Caco-2 (cell line): ENCODE results near the gene ZNF573. TPM values are rescaled to one million over a fixed set of nuclear protein-coding genes. Genes with fewer than 3 reads are reported as not detected.
A peak's percentile ranks its signal among the peaks of the same experiment; 100 is the strongest.
"Not testable (repeated sequence)": the region's sequence is repeated elsewhere in the genome, so short reads cannot be mapped to it uniquely, and the experiment has no call there.

Experiments
- Bru-seq: library from RNA; stranded (reverse); fragments of 400-500 nt; gene quantifications from one replicate; lab custom pipeline; 2021; lab: Mats Ljungman, UMichigan
- BruChase-seq, 2 experiments: library from RNA; stranded (reverse); fragments of 400-500 nt; gene quantifications; one replicate each; lab custom pipeline; 2021; lab: Mats Ljungman, UMichigan
- BruUV-seq: library from RNA; stranded (reverse); fragments of 400-500 nt; replicated peaks from 2 replicates; lab custom pipeline; 2021; lab: Mats Ljungman, UMichigan
- CTCF ChIA-PET: fragments of 300-600 bp; sonication (Branson Sonifier 250); formaldehyde crosslinking; loops from one replicate; lab custom pipeline; 2022; ENCODE audit warnings: antibody characterized with exemption; lab: Charles Lee
- POLR2A ChIA-PET: fragments of 300-600 bp; sonication (Branson Sonifier 250); formaldehyde crosslinking; loops from one replicate; lab custom pipeline; 2022; ENCODE audit warnings: antibody characterized with exemption; lab: Charles Lee
- DNase-seq, 2 experiments: peaks; one replicate each; pipeline versions ENCODE4 v3.0.0 to v3.0.0-alpha.2; 2020 to 2022
- H3K27me3 ChIP-seq: replicated peaks from 2 replicates; pipeline ENCODE4 v1.6.0; 2011; ENCODE audit warnings: low read length; ENCODE audit not compliant: control insufficient read depth, insufficient read depth
- H3K36me3 ChIP-seq: 2 replicates; pipeline ENCODE4 v1.5.1; 2011; ENCODE audit warnings: low read length; ENCODE audit not compliant: control insufficient read depth, insufficient read depth
- H3K4me1 ChIP-seq: fragments of 250-450 bp; sonication (Bioruptor Pico); 2 replicates; pipeline ENCODE4 v1.5.1; 2020; ENCODE audit warnings: mild to moderate bottlenecking
- H3K4me3 ChIP-seq: 2 replicates; pipeline ENCODE4 v1.5.1; 2011; ENCODE audit warnings: low read depth, mild to moderate bottlenecking, control low read depth, low read length
- H3K9me3 ChIP-seq: fragments of 250-450 bp; sonication (Bioruptor Pico); 2 replicates; pipeline ENCODE4 v1.5.1; 2020; ENCODE audit warnings: mild to moderate bottlenecking, moderate library complexity
- H3K27ac Mint-ChIP-seq: one replicate; pipeline ENCODE4 v1.8.0; 2022; ENCODE audit warnings: mixed read lengths; ENCODE audit not compliant: unreplicated experiment
- H3K27me3 Mint-ChIP-seq: one replicate; pipeline ENCODE4 v1.8.0; 2022; ENCODE audit warnings: mixed read lengths; ENCODE audit not compliant: insufficient read depth, unreplicated experiment
- H3K36me3 Mint-ChIP-seq: one replicate; pipeline ENCODE4 v1.8.0; 2022; ENCODE audit warnings: mild to moderate bottlenecking, mixed read lengths; ENCODE audit not compliant: insufficient read depth, unreplicated experiment
- H3K4me1 Mint-ChIP-seq: one replicate; pipeline ENCODE4 v1.8.0; 2022; ENCODE audit warnings: low read depth, mixed read lengths; ENCODE audit not compliant: unreplicated experiment
- H3K4me3 Mint-ChIP-seq: one replicate; pipeline ENCODE4 v1.8.0; 2022; ENCODE audit warnings: mild to moderate bottlenecking, moderate library complexity, mixed read lengths; ENCODE audit not compliant: unreplicated experiment
- H3K9me3 Mint-ChIP-seq: one replicate; pipeline ENCODE4 v1.8.0; 2022; ENCODE audit warnings: mixed read lengths; ENCODE audit not compliant: unreplicated experiment
- intact Hi-C: fragments of 100-400 bp; cut with micrococcal nuclease; formaldehyde crosslinking; loops from one replicate; pipeline ENCODE4 v1.10.0; 2022; ENCODE audit not compliant: unreplicated experiment
- long read RNA-seq: library from polyadenylated mRNA; stranded (forward); transcript quantifications from one replicate; pipeline ENCODE4 v2.0.0, GENCODE V29; 2022
- total RNA-seq: library from RNA; stranded (reverse); gene quantifications from 2 replicates; pipeline ENCODE4 v1.2.3, GENCODE V29; 2022
- TF ChIP-seq, protein P1 (sequence below), 2 experiments: fragments of 200-600 bp in 1 of 2; IDR thresholded peaks; 1 replicate in 1 of 2; 2 replicates in 1 of 2; pipeline versions ENCODE4 v1.5.1 to v1.8.0; 2011 to 2022; ENCODE audit warnings: antibody characterized with exemption in 1 of 2, control low read depth in 1 of 2, inconsistent platforms in 1 of 2, low read depth in 1 of 2, low read length in 1 of 2, mild to moderate bottlenecking in 1 of 2, moderate library complexity in 1 of 2; ENCODE audit not compliant: insufficient read depth in 1 of 2, severe bottlenecking in 1 of 2, unreplicated experiment in 1 of 2

The ZNF573 gene
- 6.9 and 9.1 TPM in 2 replicates for total RNA-seq
- Bru-seq, nascent RNA = percentile 54 among the genes with signal in this experiment
- BruChase-seq, experiment 1, labeled RNA remaining after a 2-hour chase = percentile 56 among the genes with signal in this experiment
- BruChase-seq, experiment 2, labeled RNA remaining after a 6-hour chase = percentile 52 among the genes with signal in this experiment
- long read RNA-seq, partial matches to known transcripts = 0 of 2 reads
- long read RNA-seq, other reads (novel, unspliced or antisense) = 1 of 2 reads

DNA sequence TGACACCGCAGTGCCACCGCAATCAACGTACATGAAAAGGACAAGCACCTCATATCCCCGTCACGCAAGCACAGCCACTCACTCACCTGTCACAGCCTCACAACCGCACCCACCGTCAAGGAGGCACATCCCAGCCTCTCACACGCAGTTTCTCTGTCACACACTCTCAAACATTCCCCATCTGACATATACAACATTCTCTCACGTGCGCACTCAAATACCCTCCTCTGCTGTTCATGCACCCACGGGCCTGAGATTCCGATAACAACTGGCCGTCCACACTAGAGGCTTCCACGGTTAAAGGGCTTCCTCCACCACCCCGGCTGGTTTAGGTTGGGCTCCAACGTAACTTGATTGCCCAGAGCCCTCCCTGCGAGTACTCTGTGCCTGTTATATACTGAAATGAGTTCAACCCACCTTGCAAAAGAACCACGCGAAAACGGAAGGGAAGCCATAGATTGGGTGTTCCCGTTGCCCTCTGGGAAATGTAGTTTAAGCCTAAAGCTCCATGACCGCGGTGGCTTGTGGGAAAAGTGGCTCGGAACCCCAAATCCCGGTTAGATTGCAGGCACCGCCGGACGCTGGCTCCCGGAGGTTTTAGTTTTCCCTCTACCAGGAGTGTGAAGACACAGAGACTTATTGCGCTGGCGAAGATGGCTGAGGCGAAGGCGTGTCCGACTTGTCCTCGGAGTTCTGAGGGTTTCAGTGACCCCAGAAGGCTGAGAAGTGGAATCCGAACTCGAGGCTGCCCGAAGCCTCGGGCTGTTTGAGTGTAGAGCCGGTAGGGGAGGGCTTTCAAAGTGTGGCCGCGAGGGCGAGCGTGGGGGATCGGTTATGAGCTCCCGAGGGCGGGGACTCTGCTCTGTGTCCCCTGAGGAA lies at the start of gene ZNF573:
TSS of gene ZNF573 (minus strand) at position 460 of the 879 bp plus-strand sequence. CDS start 5,857 bp downstream, outside the sequence.
- H3K36me3 ChIP-seq = no peaks in the 10 kb centered on the region
- H3K4me1 Mint-ChIP-seq = peaks cover 7% of the 10 kb centered on the region

DNA sequence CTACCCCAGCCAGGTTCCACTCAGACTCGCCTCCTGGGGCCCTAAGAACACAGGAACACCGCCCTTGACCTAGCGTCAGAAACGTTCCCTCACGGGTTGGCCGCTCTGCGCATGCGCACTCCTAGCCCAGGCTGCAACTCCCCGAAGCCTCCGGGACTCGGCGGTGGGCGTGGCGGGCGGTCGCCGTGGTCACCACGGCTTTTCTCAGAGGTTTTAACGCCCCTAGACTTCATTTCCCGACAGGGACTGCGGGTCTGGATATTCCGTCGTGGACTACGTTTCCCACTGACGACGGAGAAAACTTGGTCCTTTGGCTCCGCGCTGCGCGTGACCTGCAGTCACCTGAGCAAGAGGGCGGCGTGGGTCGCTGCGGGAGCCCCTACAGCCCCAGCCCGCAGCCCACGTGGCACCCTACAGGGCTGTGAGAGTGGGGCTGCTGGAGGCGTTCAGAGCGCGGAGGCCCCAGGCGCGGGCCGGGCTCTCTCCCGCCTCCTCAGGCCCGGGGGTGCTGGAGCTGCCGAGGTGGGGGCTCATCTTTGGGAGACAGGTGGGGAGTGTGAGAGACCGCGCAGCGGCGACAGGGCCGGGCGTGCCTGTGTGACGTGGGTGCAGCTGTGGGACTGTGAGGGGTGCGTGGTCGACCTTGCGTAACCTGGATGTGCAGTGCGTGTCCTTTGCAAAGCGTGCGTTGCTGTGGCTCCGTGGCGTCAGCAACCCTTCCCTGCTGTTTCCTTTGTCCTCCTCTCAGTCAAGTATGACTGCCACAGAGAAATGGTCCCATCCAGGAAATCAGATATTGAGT lies 38.0 kb upstream of the ZNF573 start:
- no peaks in the 10 kb centered on the region for H3K36me3 Mint-ChIP-seq
- intact Hi-C loops = no loop called here
- no peak for DNase-seq

More for the DNA sequence above, at the start of gene ZNF573:
- Mint-ChIP-seq H3K27me3 (no peaks in the 10 kb centered on the region), H3K4me3 (peak within 1 kb of the TSS; percentile 92), H3K36me3 (peaks cover 11% of the 10 kb centered on the region), H3K9me3 (peaks cover 15% of the 10 kb centered on the region), H3K27ac (peak within 1 kb of the TSS; percentile 97)
- no peaks in the 10 kb centered on the region for H3K4me1 ChIP-seq
- DNase-seq = peak; percentile 86 to 90
- ChIA-PET CTCF (interaction anchor here (1.2 to 1.3 kb wide), 2 partner anchors 60 to 126 kb away, joined by 5 read pairs; partner anchors contain the start of genes WDR87 and ZNF607), POLR2A (interaction anchor here (0.6 to 1.5 kb wide), 5 partner anchors 60 to 701 kb away, joined by 3 to 9 read pairs (median 5); partner anchors contain the start of genes SIPA1L3, WDR87, ZNF420 and ZNF607)
- TF ChIP-seq, protein P1, sequence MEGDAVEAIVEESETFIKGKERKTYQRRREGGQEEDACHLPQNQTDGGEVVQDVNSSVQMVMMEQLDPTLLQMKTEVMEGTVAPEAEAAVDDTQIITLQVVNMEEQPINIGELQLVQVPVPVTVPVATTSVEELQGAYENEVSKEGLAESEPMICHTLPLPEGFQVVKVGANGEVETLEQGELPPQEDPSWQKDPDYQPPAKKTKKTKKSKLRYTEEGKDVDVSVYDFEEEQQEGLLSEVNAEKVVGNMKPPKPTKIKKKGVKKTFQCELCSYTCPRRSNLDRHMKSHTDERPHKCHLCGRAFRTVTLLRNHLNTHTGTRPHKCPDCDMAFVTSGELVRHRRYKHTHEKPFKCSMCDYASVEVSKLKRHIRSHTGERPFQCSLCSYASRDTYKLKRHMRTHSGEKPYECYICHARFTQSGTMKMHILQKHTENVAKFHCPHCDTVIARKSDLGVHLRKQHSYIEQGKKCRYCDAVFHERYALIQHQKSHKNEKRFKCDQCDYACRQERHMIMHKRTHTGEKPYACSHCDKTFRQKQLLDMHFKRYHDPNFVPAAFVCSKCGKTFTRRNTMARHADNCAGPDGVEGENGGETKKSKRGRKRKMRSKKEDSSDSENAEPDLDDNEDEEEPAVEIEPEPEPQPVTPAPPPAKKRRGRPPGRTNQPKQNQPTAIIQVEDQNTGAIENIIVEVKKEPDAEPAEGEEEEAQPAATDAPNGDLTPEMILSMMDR (IDR thresholded peaks at IDR 0.05; ENCODE audit: insufficient read depth in 1 of 2, low read depth in 1 of 2, low read length in 1 of 2, severe bottlenecking in 1 of 2, unreplicated experiment in 1 of 2) = no peak
- no peaks in the 10 kb centered on the region; the same call in 1 of the 2 replicates for H3K9me3 ChIP-seq
- BruUV-seq = TSS peak; percentile 71
- peak within 1 kb of the TSS; percentile 86 for H3K4me3 ChIP-seq
- intact Hi-C loops = loop anchor here (1.0 to 5.0 kb wide), 4 partner anchors 60 to 407 kb away; partner anchors contain the start of genes ZFP30, ZNF527, ZNF540 and ZNF571
- no peaks in the 10 kb centered on the region for H3K27me3 ChIP-seq

DNA sequence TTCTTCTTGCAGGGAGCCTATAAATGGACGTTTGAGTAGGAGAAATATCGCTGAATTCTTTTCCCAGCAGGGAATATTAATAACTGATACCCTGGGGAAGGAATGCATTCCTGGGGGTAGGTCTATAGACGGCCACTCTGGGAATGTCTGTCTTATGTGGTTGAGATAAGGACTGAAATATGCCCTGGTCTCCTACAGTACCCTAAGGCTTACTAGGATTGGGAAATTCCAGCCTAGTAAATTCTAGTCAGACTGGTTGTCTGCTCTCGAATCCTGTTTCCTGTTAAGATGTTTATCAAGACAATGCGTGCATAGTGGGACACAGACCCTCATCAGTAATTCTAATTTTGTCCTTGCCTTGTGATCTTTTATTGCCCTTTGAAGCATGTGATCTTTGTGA lies 36.2 kb upstream of the ZNF573 start:
- H3K27me3 ChIP-seq, H3K4me1 Mint-ChIP-seq, POLR2A ChIA-PET, CTCF ChIA-PET, H3K4me3 Mint-ChIP-seq, intact Hi-C loops, H3K27me3 Mint-ChIP-seq, H3K4me3 ChIP-seq, H3K36me3 ChIP-seq, H3K4me1 ChIP-seq, DNase-seq, H3K27ac Mint-ChIP-seq, BruUV-seq, H3K36me3 Mint-ChIP-seq: not testable (repeated sequence)
- H3K9me3 ChIP-seq = peaks cover 34% of the 10 kb centered on the region
- peaks cover 18% of the 10 kb centered on the region for H3K9me3 Mint-ChIP-seq

More for the DNA sequence above, 38.0 kb upstream of the ZNF573 start:
- Histone ChIP-seq H3K36me3 (no peaks in the 10 kb centered on the region), H3K4me3 (no peak overlapping the region), H3K9me3 (peaks cover 34% of the 10 kb centered on the region), H3K4me1 (no peaks in the 10 kb centered on the region), H3K27me3 (no peaks in the 10 kb centered on the region)
- Mint-ChIP-seq H3K27me3 (no peaks in the 10 kb centered on the region), H3K4me1 (no peaks in the 10 kb centered on the region), H3K27ac (no peak overlapping the region), H3K9me3 (peaks cover 9% of the 10 kb centered on the region), H3K4me3 (no peak overlapping the region)
- CTCF ChIA-PET = no interaction called here
- POLR2A ChIA-PET = no interaction called here
- BruUV-seq = no TSS peak
- TF ChIP-seq, protein P1 (IDR thresholded peaks at IDR 0.05; ENCODE audit: insufficient read depth in 1 of 2, low read depth in 1 of 2, low read length in 1 of 2, severe bottlenecking in 1 of 2, unreplicated experiment in 1 of 2) = no peak
